ENCODE results near the gene NOTCH4. TPM values are rescaled to one million over a fixed set of nuclear protein-coding genes. Genes with fewer than 3 reads are reported as not detected.

The NOTCH4 gene
- total RNA-seq, 1 donor from 2014 or later: 5.0 TPM

Small RNAs within 50 kb of the gene (small RNA-seq; reads per million reads assigned to genes)
- gene AL662884.1 (not detected), gene MIR6833 (not detected)

Other genes starting within 250 kb of the NOTCH4 start
- gene C4A, start 242.0 kb downstream of the NOTCH4 start, total RNA-seq: 8.6 TPM
- 9.2 TPM for gene C4B, start 209.3 kb downstream of the NOTCH4 start, total RNA-seq
- gene CYP21A2, start 185.7 kb downstream of the NOTCH4 start, total RNA-seq: not detected
- gene TNXB, start 114.7 kb downstream of the NOTCH4 start, total RNA-seq: 2.5 TPM
- gene ATF6B, start 95.8 kb downstream of the NOTCH4 start, total RNA-seq: 15.4 TPM
- 3.3 TPM for gene FKBPL, start 93.8 kb downstream of the NOTCH4 start, total RNA-seq
- 0.78 TPM for gene PRRT1, start 72.1 kb downstream of the NOTCH4 start, total RNA-seq
- 15.1 TPM for gene PPT2, start 69.9 kb downstream of the NOTCH4 start, total RNA-seq
- 7.5 TPM for gene EGFL8, start 59.5 kb downstream of the NOTCH4 start, total RNA-seq
- gene AGPAT1, start 48.0 kb downstream of the NOTCH4 start, total RNA-seq: 13.6 TPM
- 71.7 TPM for gene RNF5, start 45.7 kb downstream of the NOTCH4 start, total RNA-seq
- gene AGER, start 39.8 kb downstream of the NOTCH4 start, total RNA-seq: 0.78 TPM
- gene PBX2, start 33.9 kb downstream of the NOTCH4 start, total RNA-seq: 18.1 TPM
- gene GPSM3, start 31.4 kb downstream of the NOTCH4 start, total RNA-seq: 0.78 TPM
- gene TSBP1, start 147.8 kb upstream of the NOTCH4 start, total RNA-seq: not detected
- gene BTNL2, start 183.1 kb upstream of the NOTCH4 start, total RNA-seq: not detected
- gene HLA-DRA, start 215.8 kb upstream of the NOTCH4 start, total RNA-seq: 3.9 TPM